ENCODE measurements around the gene CDH1.

DNA sequence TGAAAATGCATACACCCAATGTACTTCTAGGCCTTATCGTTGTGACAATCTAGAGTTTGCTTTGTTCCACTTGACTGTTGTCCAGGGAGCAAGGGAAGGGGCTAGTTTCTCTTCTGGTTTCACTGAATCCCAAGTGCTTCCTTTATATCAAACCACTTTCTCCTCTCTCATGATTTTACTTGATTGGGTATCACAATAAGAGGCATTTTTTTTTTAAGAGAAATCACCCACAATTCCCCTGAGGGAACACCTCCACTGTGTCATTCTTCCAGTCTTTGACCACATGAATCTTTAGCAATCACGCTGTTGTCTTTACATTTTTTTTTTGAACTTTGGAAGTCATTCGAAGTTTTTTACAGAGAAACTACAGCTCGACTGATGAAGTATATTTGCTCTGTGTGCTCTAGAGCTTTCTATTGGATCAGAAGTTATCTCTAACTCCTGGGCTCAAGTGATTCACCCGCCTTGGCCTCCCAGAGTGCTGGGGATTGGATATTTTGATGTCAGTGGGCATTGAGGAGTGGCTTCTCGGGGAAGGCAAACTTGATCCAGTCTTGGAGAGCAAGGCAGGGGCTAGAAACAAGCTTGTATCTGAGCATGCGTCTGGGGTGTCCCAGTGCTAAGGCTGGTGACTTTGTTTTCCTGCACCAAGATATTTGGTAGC lies 3.0 kb downstream of the CDH1 start:
- TF ChIP-seq, protein P1, sequence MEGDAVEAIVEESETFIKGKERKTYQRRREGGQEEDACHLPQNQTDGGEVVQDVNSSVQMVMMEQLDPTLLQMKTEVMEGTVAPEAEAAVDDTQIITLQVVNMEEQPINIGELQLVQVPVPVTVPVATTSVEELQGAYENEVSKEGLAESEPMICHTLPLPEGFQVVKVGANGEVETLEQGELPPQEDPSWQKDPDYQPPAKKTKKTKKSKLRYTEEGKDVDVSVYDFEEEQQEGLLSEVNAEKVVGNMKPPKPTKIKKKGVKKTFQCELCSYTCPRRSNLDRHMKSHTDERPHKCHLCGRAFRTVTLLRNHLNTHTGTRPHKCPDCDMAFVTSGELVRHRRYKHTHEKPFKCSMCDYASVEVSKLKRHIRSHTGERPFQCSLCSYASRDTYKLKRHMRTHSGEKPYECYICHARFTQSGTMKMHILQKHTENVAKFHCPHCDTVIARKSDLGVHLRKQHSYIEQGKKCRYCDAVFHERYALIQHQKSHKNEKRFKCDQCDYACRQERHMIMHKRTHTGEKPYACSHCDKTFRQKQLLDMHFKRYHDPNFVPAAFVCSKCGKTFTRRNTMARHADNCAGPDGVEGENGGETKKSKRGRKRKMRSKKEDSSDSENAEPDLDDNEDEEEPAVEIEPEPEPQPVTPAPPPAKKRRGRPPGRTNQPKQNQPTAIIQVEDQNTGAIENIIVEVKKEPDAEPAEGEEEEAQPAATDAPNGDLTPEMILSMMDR (conservative IDR thresholded peaks at IDR 0.05; ENCODE audit: low read depth in 2 of 2), result no peak
- TF ChIP-seq EZH2 (IDR thresholded peaks at IDR 0.05; ENCODE audit: low read depth, unreplicated experiment), result no peak
- no peak for TF ChIP-seq POLR2AphosphoS5 (IDR thresholded peaks at IDR 0.05; ENCODE audit: low read depth)
- TF ChIP-seq EZH2phosphoT487 (IDR thresholded peaks at IDR 0.05; ENCODE audit: unreplicated experiment), result no peak
- no peak for TF ChIP-seq JUNB (IDR thresholded peaks at IDR 0.05; ENCODE audit: unreplicated experiment)
- TF ChIP-seq, protein P2, sequence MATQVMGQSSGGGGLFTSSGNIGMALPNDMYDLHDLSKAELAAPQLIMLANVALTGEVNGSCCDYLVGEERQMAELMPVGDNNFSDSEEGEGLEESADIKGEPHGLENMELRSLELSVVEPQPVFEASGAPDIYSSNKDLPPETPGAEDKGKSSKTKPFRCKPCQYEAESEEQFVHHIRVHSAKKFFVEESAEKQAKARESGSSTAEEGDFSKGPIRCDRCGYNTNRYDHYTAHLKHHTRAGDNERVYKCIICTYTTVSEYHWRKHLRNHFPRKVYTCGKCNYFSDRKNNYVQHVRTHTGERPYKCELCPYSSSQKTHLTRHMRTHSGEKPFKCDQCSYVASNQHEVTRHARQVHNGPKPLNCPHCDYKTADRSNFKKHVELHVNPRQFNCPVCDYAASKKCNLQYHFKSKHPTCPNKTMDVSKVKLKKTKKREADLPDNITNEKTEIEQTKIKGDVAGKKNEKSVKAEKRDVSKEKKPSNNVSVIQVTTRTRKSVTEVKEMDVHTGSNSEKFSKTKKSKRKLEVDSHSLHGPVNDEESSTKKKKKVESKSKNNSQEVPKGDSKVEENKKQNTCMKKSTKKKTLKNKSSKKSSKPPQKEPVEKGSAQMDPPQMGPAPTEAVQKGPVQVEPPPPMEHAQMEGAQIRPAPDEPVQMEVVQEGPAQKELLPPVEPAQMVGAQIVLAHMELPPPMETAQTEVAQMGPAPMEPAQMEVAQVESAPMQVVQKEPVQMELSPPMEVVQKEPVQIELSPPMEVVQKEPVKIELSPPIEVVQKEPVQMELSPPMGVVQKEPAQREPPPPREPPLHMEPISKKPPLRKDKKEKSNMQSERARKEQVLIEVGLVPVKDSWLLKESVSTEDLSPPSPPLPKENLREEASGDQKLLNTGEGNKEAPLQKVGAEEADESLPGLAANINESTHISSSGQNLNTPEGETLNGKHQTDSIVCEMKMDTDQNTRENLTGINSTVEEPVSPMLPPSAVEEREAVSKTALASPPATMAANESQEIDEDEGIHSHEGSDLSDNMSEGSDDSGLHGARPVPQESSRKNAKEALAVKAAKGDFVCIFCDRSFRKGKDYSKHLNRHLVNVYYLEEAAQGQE (IDR thresholded peaks at IDR 0.05; ENCODE audit: unreplicated experiment), result no peak
- no peak for TF ChIP-seq CREB1 (CRISPR knock-in tag; IDR thresholded peaks at IDR 0.05; ENCODE audit: low read depth)
- TF ChIP-seq NANOG (IDR thresholded peaks at IDR 0.05; ENCODE audit: borderline replicate concordance), result no peak
- no peak for TF ChIP-seq STAT1 (IDR thresholded peaks at IDR 0.05; ENCODE audit: unreplicated experiment)
- TF ChIP-seq ZNF114 (CRISPR knock-in tag; IDR thresholded peaks at IDR 0.05), result no peak
- TF ChIP-seq, protein P3, sequence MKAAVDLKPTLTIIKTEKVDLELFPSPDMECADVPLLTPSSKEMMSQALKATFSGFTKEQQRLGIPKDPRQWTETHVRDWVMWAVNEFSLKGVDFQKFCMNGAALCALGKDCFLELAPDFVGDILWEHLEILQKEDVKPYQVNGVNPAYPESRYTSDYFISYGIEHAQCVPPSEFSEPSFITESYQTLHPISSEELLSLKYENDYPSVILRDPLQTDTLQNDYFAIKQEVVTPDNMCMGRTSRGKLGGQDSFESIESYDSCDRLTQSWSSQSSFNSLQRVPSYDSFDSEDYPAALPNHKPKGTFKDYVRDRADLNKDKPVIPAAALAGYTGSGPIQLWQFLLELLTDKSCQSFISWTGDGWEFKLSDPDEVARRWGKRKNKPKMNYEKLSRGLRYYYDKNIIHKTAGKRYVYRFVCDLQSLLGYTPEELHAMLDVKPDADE (IDR thresholded peaks at IDR 0.05), result no peak

Measured in GM23338 (cell line).